ENCODE data around the gene ARHGEF7.

DNA sequence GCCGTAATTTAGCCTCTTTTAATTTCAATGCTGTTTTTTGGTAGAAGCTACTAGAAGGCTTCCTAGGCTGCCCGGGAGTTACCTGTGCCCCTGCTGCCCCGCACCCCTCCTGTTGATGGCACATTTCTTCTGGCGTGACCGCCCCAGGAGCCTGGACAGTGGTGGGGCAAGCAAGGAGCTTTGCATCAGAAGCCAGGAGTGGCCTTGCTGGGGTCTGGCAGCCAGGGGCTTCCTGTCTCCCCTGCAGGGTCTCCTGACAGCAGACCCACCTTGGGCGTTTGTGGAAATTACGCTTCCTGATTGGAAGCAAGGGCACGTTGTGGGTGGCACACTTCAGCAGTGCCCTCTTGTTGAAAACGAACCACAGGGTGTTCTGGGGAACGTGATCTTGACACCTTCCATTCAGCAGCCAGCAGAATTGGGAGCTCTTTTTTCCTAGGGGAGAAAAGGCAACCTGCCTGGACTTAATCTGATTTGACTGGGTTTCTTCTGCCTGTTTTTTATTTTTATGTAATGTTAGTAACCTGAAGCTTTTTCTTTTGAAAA is 115.3 kb downstream of the ARHGEF7 start:
- TF ChIP-seq, protein P1, sequence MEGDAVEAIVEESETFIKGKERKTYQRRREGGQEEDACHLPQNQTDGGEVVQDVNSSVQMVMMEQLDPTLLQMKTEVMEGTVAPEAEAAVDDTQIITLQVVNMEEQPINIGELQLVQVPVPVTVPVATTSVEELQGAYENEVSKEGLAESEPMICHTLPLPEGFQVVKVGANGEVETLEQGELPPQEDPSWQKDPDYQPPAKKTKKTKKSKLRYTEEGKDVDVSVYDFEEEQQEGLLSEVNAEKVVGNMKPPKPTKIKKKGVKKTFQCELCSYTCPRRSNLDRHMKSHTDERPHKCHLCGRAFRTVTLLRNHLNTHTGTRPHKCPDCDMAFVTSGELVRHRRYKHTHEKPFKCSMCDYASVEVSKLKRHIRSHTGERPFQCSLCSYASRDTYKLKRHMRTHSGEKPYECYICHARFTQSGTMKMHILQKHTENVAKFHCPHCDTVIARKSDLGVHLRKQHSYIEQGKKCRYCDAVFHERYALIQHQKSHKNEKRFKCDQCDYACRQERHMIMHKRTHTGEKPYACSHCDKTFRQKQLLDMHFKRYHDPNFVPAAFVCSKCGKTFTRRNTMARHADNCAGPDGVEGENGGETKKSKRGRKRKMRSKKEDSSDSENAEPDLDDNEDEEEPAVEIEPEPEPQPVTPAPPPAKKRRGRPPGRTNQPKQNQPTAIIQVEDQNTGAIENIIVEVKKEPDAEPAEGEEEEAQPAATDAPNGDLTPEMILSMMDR (IDR thresholded peaks at IDR 0.05): no peak
- no peak for TF ChIP-seq POLR2A (IDR thresholded peaks at IDR 0.05)

Data from lower leg skin (tissue), 3 donors.